IPS-15b (cell line): ENCODE measurements around the gene ELMO1.

Experiments used
- H3K27me3 ChIP-seq: one replicate; pipeline ENCODE4 v1.6.1; 2013; ENCODE audit warnings: low read length; ENCODE audit not compliant: control insufficient read depth, insufficient read depth
- H3K36me3 ChIP-seq: one replicate; pipeline ENCODE4 v1.6.1; 2013; ENCODE audit warnings: low read length; ENCODE audit not compliant: control insufficient read depth, insufficient read depth
- H3K4me1 ChIP-seq: one replicate; pipeline ENCODE4 v1.6.1; 2013; ENCODE audit warnings: mild to moderate bottlenecking, low read length; ENCODE audit not compliant: control insufficient read depth, insufficient read depth
- H3K4me3 ChIP-seq: one replicate; pipeline ENCODE4 v1.5.1; 2013; ENCODE audit warnings: low read depth, low read length
- H3K9ac ChIP-seq: one replicate; pipeline ENCODE4 v1.6.1; 2013; ENCODE audit warnings: low read depth, mild to moderate bottlenecking, low read length
- H3K9me3 ChIP-seq: one replicate; pipeline ENCODE4 v1.6.1; 2013; ENCODE audit warnings: mild to moderate bottlenecking, low read length; ENCODE audit not compliant: control insufficient read depth, insufficient read depth

ELMO1 gene

DNA sequence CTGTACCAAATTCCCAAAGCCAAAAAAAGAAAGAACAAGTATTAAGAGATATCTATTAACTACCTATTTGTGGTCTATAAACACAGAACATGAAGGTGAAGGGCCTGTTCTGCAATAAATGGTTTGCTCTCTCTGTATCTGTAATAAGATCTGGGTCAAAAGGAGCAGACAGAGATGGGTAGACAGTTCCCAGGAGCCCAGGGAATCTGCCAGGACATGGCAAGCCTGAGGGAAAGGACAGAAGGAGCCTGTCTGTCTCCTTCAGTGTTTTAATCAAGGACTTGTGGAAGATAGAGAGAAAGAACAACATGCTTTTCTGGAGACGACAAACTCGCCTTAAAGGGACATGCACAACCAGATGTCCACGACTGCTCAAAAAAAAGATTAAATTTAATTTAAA, 165.7 kb downstream of the ELMO1 start:
- Histone ChIP-seq H3K4me3 (no peak overlapping the region), H3K9me3 (no peaks in the 10 kb centered on the region), H3K4me1 (peaks cover 4% of the 10 kb centered on the region), H3K9ac (no peak overlapping the region), H3K36me3 (peaks cover 2% of the 10 kb centered on the region), H3K27me3 (no peaks in the 10 kb centered on the region)

DNA sequence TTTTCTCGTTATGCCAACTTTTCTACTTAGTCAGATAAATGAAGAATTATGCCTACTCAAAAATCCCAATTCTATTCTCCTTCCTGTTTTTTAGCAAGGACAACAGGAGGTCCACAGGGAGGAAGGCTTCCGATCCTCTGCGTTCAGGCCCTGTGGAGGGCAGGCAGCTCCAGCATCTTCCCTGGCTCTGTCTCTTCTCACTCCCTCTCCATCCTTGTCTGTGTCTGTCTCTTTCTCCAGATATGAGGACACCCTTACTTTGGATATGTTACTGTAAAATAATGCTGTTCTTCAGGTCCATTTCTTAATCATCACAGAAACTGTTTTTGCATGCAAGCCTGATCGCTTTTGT, 166.6 kb downstream of the ELMO1 start:
- Histone ChIP-seq H3K9ac (no peak overlapping the region), H3K4me3 (no peak overlapping the region), H3K27me3 (no peaks in the 10 kb centered on the region), H3K9me3 (no peaks in the 10 kb centered on the region), H3K36me3 (peaks cover 2% of the 10 kb centered on the region), H3K4me1 (peaks cover 4% of the 10 kb centered on the region)

DNA sequence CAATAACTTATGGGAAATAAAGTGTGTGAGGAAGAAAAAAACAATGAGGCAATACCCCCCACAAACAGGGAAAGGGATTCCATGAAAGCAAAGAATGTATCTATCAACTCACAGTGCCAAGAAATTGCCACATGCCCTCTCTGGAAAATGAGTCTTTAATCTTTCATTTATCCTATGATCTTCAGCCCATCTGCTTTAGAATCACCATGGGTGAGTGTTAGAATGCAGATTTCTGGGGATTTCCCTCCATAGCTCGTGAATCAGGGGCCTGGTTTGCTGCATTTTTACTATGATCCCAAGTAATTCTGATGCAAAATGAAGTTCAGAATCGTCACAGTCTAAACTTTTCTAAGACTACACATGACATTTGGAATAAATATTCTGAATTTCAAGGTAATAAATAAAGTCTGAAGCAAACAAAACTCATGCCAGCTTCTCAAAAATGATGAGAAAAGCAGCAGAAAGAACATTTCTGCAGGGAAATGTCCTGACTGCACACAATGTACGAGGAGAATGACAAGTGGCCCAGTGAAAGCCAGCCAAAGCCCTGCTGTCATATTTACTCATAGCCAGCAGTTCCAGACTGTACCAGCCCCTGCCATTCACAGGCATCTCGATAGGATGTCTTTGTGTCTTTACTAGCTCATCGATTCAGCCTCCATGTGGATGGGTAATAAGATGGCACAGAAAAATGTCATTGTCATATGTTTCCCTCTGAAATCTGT, 167.1 kb downstream of the ELMO1 start:
- Histone ChIP-seq H3K9ac (no peak overlapping the region), H3K9me3 (no peaks in the 10 kb centered on the region), H3K4me1 (peaks cover 4% of the 10 kb centered on the region), H3K27me3 (no peaks in the 10 kb centered on the region), H3K4me3 (no peak overlapping the region), H3K36me3 (peaks cover 2% of the 10 kb centered on the region)

DNA sequence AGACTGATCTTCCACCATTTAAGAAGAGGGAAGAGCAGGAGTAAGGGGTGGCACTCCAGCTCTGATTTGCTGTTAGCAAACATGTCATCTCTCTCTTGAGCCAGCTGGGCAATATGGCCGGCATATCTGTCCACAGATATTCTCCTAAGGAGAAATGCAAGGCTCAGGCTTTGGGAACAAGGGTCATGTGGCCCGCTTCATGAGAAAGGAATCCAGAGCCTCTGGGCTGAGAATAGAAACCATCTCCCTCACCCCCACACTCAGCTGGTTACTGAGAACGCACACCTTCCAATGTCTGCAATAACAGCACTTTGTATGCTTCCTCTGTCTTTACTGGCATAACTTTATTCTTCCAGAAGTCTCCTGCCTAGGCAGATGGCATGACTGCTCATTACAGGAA, 171.2 kb downstream of the ELMO1 start:
- Histone ChIP-seq H3K9ac (no peak overlapping the region), H3K4me3 (no peak overlapping the region), H3K36me3 (peaks cover 2% of the 10 kb centered on the region), H3K4me1 (peaks cover 2% of the 10 kb centered on the region), H3K9me3 (no peaks in the 10 kb centered on the region), H3K27me3 (no peaks in the 10 kb centered on the region)

DNA sequence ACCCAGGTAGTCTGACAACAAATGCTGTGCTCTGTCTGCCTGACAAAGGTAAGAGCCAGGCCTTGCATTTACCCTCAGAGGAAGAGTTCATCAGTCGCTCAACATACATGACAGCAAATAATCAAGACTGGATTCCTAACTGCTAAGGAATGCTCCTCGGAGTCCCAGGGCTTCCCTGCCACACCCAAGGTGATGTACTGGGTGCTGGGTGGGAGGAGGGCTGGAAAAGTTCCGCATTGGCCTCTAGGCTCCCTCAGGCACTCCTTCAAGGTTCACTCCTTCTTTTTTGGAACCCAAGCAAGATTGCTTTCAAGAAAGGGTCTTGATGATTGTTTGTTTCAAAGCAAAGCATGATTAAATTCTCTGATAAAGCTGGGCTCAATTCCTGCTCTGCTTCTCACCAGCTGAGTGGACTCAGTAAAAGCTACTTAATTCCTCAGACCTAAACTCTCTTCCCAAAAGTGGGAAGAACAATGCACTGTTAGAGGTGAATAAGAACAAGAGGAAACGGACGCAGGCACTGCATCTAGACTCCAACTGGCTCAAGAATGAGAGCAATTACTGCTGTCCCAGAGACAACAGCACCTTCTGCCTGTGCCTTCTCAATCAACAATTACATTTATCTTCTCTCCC, 173.5 kb downstream of the ELMO1 start:
- Histone ChIP-seq H3K27me3 (no peaks in the 10 kb centered on the region), H3K9ac (no peak overlapping the region), H3K4me1 (no peaks in the 10 kb centered on the region), H3K9me3 (no peaks in the 10 kb centered on the region), H3K36me3 (peaks cover 2% of the 10 kb centered on the region), H3K4me3 (no peak overlapping the region)

DNA sequence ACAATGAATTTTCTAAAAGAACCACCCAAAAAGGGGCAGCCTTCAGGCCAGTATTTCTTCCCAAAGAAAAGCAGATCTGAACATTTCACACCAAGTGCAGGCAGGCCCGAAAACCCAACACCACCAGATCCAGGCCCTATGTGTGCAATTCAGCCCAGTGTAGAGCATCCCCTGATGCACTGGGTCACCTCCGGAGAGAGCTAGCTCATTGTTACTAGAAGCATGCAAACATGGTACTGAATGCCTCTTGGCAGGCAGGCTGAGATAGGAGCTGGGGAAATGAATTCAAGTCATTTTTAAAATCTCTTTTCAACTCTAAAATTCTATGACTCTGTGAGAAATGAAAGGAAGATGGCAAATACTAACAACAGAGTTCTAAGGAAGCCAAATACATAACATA, 174.8 kb downstream of the ELMO1 start:
- Histone ChIP-seq H3K9me3 (no peaks in the 10 kb centered on the region), H3K4me1 (no peaks in the 10 kb centered on the region), H3K36me3 (no peaks in the 10 kb centered on the region), H3K4me3 (no peak overlapping the region), H3K27me3 (no peaks in the 10 kb centered on the region), H3K9ac (no peak overlapping the region)

DNA sequence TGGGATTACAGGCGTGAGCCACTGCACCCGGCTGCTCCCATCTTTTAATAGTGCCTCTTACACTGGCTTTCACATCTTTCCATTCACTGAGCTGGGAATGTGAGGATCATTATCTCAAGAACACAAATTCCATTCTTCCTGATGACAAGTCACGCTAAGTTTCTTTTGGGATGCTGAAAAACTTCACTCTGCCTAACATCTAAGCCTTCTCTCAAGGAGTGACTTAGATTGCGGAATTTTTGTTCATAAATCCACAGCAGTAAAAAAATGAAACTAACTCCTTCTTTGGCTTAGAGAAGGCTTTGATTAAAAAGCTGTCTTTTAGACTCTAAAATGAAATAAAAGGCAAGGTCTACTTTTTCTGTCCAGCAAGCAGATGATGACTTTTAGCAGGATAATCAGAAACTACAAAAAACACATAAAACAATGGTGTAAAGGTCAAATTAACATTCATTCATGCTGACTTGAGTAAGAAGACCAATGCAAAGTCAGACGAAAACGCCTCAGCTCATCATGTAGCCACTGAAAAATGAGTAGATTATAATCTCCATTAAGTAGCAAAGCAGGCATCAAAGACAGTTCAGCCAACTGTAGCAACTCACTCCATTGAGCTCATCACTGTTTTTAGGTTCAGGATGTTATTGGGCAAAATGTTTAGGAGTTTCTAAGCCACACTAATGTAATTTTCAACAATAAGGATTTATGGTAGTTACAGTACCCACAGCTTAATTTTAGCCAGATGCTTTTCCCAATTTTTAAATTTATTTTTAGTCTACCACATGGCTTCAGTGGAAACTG, 178.8 kb downstream of the ELMO1 start:
- Histone ChIP-seq H3K36me3 (no peaks in the 10 kb centered on the region), H3K9ac (no peak overlapping the region), H3K4me3 (no peak overlapping the region), H3K9me3 (no peaks in the 10 kb centered on the region), H3K27me3 (no peaks in the 10 kb centered on the region), H3K4me1 (no peaks in the 10 kb centered on the region)

DNA sequence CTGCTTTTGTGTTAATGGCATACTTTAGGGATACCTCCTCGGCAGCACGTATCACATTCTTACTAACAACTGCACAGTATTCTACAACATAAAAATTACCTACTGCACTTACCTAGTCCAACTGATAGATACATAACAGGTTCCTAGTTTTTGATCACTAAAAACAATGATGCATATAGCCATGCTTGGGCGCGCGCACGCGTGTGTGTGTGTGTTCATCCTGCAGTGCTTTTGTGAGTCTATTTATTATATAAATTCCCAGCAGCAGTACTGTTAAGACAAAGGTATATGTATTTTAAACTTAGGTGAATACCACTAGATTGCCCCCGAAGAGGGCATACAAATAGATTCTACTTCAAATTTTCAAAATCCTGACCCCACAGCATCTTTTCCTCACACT, 181.4 kb downstream of the ELMO1 start:
- Histone ChIP-seq H3K36me3 (no peaks in the 10 kb centered on the region), H3K9me3 (no peaks in the 10 kb centered on the region), H3K4me1 (no peaks in the 10 kb centered on the region), H3K27me3 (no peaks in the 10 kb centered on the region), H3K4me3 (no peak overlapping the region), H3K9ac (no peak overlapping the region)

DNA sequence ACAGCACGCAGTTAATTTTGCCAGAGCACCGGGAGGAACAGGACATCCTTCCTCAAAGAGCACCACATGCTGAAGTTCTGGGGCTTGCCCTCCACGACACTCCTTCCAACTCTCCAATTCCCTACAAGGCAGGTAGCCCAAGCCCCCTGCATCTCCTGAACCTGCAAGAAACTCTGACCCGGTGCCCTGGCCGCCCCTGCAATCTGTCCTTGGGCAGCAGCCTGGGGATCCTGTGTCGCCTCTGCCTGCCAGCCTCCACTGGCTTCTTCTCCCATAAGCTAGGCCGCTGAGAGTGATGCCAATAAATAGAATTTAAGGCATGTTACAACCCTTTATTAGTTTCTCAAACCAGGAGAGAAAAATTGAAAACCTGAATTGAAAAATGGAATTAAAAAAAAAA, 182.8 kb downstream of the ELMO1 start:
- H3K27me3 ChIP-seq: no peaks in the 10 kb centered on the region
- no peaks in the 10 kb centered on the region for H3K4me1 ChIP-seq
- no peak overlapping the region for H3K9ac ChIP-seq
- no peak overlapping the region for H3K4me3 ChIP-seq
- no peaks in the 10 kb centered on the region for H3K9me3 ChIP-seq
- H3K36me3 ChIP-seq: no peaks in the 10 kb centered on the region

DNA sequence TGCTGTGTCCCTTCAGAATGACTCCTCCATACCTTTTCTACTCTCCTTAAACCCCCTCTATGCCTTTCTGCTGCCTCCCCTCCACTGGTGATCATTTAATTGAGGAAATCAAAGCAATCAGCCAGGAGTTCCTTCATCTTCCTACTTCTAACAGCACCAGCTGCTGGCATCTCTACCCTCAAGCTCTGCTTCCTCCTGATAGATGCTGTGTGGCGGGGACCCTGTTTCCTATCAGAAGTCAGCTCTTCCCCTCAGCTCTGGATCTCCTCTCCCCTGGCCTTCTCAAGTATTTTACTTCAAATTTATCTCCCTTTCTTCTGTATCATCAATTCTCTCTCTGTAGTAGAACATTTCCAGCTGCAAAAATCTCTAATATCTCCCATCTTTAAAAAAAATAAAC, 183.7 kb downstream of the ELMO1 start:
- H3K4me3 ChIP-seq: no peak overlapping the region
- no peak overlapping the region for H3K9ac ChIP-seq
- H3K9me3 ChIP-seq: no peaks in the 10 kb centered on the region
- H3K4me1 ChIP-seq: no peaks in the 10 kb centered on the region
- no peaks in the 10 kb centered on the region for H3K36me3 ChIP-seq
- H3K27me3 ChIP-seq: no peaks in the 10 kb centered on the region

DNA sequence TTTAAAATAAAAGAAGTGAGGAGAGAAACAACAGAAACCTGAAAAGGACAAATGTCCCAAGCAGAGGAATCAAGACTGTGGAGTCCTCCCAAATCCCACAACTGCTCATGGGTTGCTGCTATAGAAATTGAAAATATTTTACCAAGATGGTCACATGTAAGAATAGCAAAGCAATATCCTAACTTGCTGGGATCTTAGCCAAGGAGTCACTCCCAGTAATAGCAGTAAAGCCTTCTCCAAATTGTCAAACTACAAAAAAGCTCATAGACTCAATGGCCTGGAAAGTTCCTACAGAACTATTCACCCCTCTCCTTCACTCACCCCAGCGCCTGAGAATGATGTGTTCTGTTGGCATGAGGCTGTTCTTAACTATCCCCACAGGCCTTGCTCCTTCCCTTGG, 186.5 kb downstream of the ELMO1 start:
- peaks cover 2% of the 10 kb centered on the region for H3K4me1 ChIP-seq
- no peak overlapping the region for H3K4me3 ChIP-seq
- no peaks in the 10 kb centered on the region for H3K27me3 ChIP-seq
- H3K9ac ChIP-seq: no peak overlapping the region
- no peaks in the 10 kb centered on the region for H3K36me3 ChIP-seq
- no peaks in the 10 kb centered on the region for H3K9me3 ChIP-seq

DNA sequence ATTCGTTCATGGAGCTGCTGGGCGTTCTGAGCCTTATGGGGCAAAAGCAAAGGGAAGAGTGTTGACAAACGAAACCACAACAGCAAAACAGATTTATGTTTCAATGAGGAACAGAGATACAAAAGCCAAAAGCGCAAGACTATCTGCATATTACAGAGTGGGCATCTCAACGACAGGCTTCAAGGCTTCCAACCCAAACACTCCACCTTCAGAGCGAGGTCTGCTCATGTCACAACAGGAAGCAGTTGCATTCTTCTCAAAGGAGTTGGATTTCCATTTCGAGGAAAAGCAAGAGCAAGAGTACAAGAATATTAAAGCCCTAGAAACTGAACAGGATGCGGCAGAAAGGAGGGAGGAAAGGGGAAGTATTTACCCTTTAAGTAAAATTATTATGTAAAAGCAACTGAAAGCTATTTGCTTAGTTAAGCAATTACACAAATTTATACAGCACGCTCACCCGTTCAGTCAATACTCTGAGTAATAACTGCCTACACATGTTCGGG, 189.3 kb downstream of the ELMO1 start:
- H3K9ac ChIP-seq: no peak overlapping the region
- H3K9me3 ChIP-seq: no peaks in the 10 kb centered on the region
- no peaks in the 10 kb centered on the region for H3K27me3 ChIP-seq
- H3K4me1 ChIP-seq: peaks cover 2% of the 10 kb centered on the region
- no peak overlapping the region for H3K4me3 ChIP-seq
- no peaks in the 10 kb centered on the region for H3K36me3 ChIP-seq
